ENCODE measurements around the gene ADGRG6.

DNA sequence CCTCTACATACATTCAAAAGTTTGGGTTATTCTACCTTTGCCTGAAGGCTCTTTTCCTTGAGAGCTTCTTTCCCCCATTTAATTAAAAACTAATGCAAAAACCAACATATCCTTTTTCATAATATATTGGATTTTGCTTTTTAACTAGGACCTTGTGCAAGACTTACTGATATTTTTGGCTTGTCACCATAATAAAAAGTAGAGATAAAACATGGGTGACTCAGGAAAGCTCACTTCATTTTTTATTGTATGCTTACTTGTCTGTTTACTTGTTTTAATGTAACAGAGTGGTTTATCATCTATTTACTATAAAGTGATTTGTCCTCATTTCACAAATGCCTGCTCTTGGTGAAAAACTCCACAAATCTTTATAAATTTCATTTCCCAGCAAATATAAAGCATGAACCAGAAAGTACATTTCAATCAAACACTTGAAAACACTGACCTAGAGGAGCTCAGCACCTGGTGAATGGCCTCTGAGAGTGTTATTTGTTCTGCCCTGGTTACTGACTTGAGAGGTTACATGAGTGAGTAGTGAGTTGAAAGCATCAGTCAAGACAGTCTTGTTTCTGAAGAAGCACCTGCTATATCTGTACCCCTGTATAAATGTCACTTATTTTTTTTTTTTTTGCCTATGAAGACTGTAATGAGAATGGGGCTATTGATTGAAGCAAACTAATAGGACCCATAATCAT is 20.8 kb downstream of the ADGRG6 start:
- TF ChIP-seq, protein P1, sequence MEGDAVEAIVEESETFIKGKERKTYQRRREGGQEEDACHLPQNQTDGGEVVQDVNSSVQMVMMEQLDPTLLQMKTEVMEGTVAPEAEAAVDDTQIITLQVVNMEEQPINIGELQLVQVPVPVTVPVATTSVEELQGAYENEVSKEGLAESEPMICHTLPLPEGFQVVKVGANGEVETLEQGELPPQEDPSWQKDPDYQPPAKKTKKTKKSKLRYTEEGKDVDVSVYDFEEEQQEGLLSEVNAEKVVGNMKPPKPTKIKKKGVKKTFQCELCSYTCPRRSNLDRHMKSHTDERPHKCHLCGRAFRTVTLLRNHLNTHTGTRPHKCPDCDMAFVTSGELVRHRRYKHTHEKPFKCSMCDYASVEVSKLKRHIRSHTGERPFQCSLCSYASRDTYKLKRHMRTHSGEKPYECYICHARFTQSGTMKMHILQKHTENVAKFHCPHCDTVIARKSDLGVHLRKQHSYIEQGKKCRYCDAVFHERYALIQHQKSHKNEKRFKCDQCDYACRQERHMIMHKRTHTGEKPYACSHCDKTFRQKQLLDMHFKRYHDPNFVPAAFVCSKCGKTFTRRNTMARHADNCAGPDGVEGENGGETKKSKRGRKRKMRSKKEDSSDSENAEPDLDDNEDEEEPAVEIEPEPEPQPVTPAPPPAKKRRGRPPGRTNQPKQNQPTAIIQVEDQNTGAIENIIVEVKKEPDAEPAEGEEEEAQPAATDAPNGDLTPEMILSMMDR (IDR thresholded peaks at IDR 0.05; ENCODE audit: low read length), result no peak
- TF ChIP-seq EZH2 (IDR thresholded peaks at IDR 0.05; ENCODE audit: borderline replicate concordance, low read length), result no peak

Measured in OCI-LY1 (cell line).